Hematopoietic multipotent progenitor cell treated with erythropoietin and hydrocortisone succinate and interleukin-3 and kit ligand, for 4 days (in vitro differentiated cells): Measurements from ENCODE around the gene DFFB.

ENCODE experiments used
- DNase-seq: peaks from one replicate; pipeline ENCODE4 v3.0.0-alpha.2; 2015

The DFFB gene

GRCh38 chr1:3834701-3835100 lies 22.6 kb upstream of the DFFB start:
- no peak for DNase-seq

DNA sequence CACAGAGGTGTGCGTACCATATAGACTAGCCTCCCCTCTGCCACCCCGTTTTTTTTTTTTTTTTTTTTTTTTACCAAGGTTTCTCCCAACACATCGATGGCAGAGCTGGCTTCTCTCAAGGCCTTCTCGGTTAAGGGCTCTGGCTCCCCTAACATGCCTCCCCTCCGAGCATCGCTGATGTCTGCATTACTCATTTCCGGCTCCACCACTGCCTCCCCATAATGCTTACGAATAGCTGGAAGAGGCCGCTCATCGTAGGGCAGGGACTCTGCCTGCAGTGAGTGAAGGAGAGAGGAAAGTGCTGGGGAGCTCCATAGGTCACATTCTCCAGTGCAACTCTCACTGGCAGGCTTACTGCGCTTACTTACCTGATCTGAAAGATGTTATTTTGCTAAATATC lies 20.9 kb upstream of the DFFB start:
- DNase-seq: no peak

DNA sequence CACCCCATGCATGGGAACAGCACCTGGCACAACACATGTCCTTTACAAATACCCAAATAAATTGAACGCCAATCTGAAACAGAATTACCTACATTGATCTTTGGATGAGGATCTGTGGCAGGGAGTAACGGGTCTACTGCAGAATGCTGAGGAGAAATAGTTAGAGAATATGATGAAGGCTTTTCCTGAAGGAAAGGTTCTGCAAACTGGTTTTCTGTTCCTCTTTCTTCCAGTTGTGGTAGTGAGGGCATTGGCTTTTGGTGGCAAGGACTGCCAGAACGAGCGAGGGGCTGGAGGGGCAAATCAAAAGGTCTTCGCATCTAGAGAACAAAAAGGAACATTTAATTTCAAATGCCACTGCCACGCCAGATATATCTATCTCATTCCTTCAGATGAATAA lies 20.1 kb upstream of the DFFB start:
- no peak for DNase-seq

DNA sequence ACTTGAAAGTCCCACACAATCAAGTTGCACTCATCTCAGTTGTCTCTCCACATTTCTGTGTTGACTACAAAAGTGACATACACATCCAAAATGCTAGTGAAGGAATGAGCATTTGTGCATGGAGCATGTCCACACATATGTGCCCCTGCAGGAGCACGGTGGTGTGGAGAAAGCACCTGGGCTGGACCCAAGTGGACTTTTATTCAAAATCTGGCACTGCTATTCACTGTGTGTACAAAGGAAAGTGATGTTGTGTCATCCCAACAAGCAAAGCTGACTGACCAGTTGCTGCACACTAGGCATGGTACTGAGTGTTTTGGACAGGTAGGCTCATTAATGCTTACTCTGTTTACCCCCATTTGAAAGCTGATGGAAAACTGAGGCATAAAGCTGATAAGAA lies 19.6 kb upstream of the DFFB start:
- DNase-seq: no peak

DNA sequence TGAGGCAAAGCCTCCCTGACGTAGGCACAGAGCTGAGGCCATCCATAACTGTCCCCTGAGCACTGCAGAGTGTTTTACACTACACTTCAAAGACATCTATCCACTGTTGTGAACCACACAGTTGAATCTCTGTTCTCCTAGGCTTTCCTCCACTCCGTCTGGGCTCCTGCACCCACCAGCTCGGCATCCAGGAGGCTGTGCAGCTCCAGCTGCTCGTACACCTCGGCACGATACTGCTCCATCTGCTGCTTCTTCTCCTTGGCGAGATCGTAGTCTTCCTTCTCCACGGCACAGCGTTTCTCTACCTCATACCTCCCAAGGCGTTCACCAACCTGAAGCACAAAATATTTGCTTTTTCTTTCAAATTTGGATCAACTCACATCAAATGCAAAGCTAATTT lies 18.5 kb upstream of the DFFB start:
- DNase-seq: no peak

GRCh38 chr1:3841491-3841890 lies 15.8 kb upstream of the DFFB start:
- DNase-seq: no peak

GRCh38 chr1:3842912-3843311 lies 14.4 kb upstream of the DFFB start:
- no peak for DNase-seq

GRCh38 chr1:3846541-3846940 lies 10.7 kb upstream of the DFFB start:
- DNase-seq: no peak

DNA sequence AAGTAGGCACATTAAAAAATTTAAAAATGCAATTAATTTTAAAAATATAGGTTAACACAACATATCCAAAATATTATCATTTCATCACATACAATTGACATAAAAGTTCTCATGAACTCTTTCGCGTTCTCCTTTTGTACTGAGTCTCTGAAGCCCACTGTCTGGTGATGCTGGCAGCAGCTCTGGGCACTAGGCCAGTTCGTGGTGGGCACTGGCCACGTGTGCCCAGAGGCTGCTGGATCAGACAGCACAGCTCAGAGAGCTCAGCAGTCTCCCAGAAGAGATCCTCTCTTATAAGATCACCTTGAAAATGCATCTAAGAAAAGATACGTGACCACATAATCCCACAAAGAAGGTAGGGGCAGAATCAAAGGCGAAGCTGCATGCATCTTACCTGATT lies 10.2 kb upstream of the DFFB start:
- DNase-seq: no peak

GRCh38 chr1:3850857-3851256 lies 6.4 kb upstream of the DFFB start:
- no peak for DNase-seq

DNA sequence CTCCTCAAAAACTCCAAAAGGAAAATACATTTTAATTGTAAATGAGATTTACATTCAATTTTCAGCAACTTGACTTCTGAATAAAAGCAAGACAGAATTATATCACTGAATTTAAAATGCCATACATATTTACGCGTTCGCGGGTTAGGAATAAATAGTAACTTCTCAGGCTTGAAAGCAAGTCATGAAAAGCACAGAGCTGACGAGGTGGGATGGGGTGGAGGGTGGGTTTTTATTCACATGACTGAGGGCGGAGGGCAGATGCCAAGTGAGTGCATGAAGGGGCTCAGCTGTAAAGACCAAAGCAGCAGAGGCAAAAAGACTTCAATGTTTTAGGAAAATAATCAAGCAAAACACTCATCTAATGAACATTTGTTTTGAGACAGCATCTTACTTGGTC lies 6.0 kb upstream of the DFFB start:
- DNase-seq: no peak

- DNase-seq: no peak
These were observed 5.2 kb upstream of the DFFB start for GRCh38 chr1:3852091-3852490.

GRCh38 chr1:3852711-3853485 lies 4.4 kb upstream of the DFFB start:
- no peak for DNase-seq

DNA sequence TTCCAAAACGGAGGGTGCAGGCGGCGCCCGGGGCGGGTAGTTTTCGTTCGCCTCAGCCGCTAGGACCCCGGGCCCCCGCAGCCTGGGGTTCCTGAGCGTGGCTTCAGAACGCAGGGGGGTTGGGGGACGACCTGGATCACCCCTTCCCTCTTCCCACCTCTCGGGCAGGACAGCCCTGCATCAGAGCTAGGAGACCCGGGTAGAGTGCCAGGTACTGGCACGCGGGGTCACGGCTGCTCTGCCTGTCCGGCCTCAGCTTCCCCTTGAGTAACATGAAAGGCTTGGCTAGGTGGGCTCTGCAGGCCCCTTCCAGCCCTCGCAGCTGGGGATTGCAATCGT lies 484 bp downstream of the DFFB start:
- no peak for DNase-seq

GRCh38 chr1:3858231-3858981 lies 1.1 kb downstream of the DFFB start:
- peak; percentile 81 for DNase-seq

- DNase-seq: no peak
These were observed 6.1 kb downstream of the DFFB start for GRCh38 chr1:3863231-3863935.

DNA sequence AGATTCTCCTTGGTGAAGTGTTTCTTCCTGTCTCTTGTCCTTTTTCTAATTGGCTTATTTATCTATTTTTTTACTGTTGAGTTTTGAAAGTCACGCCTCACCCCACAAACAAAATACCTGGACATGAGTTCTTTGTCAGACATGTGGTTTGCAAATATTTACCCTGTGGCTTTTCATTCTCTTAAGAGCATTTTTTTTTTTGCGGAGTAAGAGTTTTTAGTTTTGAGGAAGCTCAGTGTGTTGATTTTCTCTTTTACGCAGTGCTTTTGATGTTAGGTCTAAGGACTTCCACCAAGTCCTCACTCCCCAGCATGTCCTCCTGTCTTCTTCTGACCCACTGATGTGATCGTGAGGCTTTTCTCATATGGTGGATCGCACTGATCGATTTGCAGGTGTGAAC lies 7.6 kb downstream of the DFFB start:
- no peak for DNase-seq

DNA sequence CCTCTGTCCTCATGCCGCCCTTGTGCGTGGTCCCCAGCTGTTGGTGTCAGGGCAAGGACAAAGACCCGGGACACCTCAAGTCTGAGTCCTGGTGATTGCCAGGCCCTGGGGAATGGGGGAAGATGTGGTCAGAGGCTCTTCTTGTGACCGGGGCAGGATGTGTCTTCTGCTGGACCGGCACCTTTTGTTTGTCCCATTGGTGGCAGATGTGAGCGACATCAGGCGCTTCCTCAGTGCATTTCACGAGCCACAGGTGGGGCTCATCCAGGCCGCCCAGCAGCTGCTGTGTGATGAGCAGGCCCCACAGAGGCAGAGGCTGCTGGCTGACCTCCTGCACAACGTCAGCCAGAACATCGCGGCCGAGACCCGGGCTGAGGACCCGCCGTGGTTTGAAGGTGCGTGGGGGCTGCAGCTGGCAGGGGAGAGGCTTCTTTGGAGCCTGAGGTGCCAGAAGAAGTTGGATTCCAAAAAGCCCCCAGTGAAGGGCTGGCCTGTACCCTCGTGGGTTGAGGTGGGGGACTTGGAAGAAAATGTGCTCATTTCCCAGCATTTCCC lies 8.4 kb downstream of the DFFB start:
- DNase-seq: no peak

DNA sequence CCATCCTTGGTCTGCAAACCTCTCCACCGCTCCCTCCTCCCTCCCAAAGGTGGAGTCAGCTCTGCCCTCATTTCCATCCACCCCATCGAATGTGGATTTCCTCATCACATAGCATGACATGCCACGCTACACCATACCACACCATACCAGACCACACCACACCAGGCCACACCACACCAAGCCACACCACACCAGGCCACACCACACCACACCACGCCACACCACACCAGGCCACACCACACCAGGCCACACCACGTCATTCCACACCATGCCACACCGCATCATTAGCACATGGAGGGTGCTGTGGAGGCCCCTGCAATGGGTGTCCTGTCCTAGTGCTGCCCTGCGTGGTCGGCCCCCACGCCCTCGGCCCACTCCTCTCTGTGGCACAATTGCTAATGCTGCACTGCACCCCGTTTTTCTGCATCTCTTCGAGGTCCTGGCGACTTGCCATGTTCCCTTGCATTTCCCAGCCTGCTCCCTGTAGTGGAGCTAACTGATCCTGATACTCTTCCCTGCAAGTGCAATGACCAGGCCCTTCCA lies 11.3 kb downstream of the DFFB start:
- no peak for DNase-seq

- peak; percentile 45 for DNase-seq
These were observed 12.6 kb downstream of the DFFB start for GRCh38 chr1:3869751-3870301.

DNA sequence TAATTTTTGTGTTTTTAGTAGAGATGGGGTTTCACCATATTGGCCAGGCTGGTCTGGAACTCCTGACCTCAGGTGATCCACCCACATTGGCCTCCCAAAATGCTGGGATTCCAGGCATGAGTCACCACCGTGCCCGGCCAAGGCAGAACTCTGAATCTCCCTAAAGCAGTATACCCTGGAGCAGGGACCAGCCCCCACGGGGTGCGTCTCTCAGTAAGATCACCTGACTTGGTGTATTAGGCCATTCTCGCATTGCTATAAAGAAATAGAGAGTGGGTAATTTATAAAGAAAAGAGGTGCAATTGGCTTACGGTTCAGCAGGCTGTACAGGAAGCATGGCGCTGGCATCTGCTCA lies 14.2 kb downstream of the DFFB start:
- DNase-seq: no peak

DNA sequence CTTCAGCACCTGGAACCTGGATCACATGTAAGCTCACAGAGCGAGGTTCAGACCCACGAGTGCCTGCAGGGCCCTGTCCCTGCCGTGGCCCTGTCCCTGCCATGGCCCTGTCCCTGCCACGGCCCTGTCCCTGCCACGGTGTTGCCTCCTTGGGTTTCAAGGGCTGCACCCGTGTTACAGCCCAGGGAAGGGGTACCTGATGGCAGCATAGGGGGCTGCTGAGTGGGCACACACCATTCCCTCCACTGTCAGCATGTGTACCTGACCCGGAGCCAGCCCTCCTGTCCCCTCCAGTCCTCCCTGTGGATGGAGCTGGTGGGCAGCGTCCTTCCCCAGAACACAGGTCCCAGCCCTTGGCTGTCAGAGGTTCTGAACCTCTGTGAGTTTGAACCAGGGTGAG lies 15.3 kb downstream of the DFFB start:
- DNase-seq: no peak

DNA sequence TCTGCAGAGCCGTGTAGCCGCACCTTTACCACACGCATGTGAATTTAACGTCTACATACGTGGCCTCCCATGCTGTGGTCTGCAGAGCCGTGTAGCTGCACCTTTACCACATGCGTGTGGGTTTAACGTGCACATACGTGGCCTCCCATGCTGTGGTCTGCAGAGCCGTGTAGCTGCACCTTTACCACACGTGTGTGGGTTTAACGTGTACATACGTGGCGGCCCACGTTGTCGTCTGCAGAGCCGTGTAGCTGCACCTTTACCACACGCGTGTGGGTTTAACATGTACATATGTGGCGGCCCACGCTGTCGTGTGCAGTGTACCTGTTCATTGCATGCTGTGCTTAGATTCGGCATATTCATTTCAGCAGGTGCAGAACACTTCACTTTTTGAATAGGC lies 17.5 kb downstream of the DFFB start:
- no peak for DNase-seq
